ENCODE data around the gene TMEM30B. TPM values are rescaled to one million over a fixed set of nuclear protein-coding genes. Genes with fewer than 3 reads are reported as not detected.

Gene TMEM30B
- total and polyA plus RNA-seq, 7 donors = 0.54 to 21.0 (median 1.4) TPM

DNA sequence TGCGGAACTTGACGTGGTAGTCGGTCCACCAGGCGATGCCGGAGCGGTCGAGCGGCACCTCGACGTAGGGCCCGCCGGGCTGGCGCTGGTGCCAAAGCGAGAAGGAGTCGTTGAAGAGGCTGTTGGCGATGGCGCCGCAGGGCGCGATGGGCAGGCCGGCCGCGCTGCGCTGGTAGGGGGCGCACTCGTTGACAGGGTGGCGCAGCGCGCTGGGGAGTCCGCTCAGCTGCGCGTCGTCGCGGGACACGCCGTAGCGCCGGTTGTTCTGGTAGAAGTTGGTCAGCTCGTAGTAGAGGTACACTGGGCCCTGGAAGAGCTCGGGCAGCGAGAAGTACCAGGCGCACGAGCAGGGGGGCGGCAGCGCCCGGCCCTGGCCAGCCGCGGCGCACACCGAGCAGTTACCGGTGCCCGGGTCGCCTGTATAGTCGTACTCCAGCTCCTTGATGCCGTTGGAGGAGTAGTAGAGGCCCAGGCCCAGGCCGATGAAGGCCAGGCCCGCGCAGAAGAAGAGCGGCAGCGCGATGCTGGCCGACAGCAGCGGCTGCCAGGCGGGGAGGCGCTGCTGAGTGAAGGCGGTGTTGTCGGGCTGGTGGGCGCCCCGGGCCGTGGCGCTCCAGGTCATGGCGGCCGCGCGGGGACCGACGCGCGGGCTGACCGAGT is 482 bp downstream of the TMEM30B start:
- no peaks in the 10 kb centered on the region for H3K36me3 ChIP-seq
- peaks cover 0 to 16% (median 9%) of the 10 kb centered on the region in 4 donors for H3K4me1 ChIP-seq
- no peak for DNase-seq
- H3K27me3 ChIP-seq = peaks cover 10 to 61% (median 24%) of the 10 kb centered on the region in 3 donors
- 1% methylated on average over 81 of the region's 81 CpGs for WGBS, 2 donors
- intact Hi-C loops (cut with DNase I) = no loop called here
- no peaks in the 10 kb centered on the region for H3K9me3 ChIP-seq
- H3K27ac ChIP-seq = peak overlapping the region; percentile 41 to 75 (median 51)
- H3K4me3 ChIP-seq = peak overlapping the region; percentile 22 to 49 (median 44)
- peak in 1 of 4 donors; percentile 18 for TF ChIP-seq POLR2AphosphoS5 (IDR thresholded peaks at IDR 0.05)
- TF ChIP-seq EP300 (IDR thresholded peaks at IDR 0.05) = no peak
- TF ChIP-seq, protein P1, sequence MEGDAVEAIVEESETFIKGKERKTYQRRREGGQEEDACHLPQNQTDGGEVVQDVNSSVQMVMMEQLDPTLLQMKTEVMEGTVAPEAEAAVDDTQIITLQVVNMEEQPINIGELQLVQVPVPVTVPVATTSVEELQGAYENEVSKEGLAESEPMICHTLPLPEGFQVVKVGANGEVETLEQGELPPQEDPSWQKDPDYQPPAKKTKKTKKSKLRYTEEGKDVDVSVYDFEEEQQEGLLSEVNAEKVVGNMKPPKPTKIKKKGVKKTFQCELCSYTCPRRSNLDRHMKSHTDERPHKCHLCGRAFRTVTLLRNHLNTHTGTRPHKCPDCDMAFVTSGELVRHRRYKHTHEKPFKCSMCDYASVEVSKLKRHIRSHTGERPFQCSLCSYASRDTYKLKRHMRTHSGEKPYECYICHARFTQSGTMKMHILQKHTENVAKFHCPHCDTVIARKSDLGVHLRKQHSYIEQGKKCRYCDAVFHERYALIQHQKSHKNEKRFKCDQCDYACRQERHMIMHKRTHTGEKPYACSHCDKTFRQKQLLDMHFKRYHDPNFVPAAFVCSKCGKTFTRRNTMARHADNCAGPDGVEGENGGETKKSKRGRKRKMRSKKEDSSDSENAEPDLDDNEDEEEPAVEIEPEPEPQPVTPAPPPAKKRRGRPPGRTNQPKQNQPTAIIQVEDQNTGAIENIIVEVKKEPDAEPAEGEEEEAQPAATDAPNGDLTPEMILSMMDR (IDR thresholded peaks at IDR 0.05) = peak in 1 of 4 experiments; percentile 2

DNA sequence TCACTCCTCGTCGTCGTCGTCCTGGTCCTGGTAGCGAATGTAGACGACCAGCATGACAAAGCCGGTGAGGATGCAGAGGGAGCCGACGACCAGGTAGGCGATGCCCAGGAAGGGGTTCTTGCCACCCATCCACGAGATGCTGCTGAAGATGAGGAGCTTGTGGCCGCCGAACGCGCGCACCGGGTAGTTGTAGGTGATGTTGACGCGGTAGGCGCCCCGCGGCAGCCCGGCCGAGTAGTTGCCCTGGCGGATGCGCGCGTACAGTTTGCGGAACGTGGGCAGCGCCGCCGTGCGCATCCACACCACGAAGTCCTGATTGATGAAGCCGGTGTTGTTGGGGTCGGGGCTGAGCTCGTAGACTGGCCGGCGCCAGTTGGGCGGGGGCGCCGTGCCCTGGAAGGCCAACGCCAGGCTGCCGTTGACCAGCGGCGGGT is 1.0 kb downstream of the TMEM30B start:
- H3K27ac ChIP-seq = peak overlapping the region; percentile 41 to 75 (median 51)
- peaks cover 0 to 15% (median 9%) of the 10 kb centered on the region in 4 donors for H3K4me1 ChIP-seq
- no peaks in the 10 kb centered on the region for H3K9me3 ChIP-seq
- no peaks in the 10 kb centered on the region for H3K36me3 ChIP-seq
- no peak for DNase-seq
- peaks cover 10 to 63% (median 24%) of the 10 kb centered on the region in 3 donors for H3K27me3 ChIP-seq
- intact Hi-C loops (cut with DNase I) = no loop called here
- WGBS, 2 donors = 7 to 13% methylated on average over 47 of the region's 47 CpGs
- H3K4me3 ChIP-seq = peak overlapping the region; percentile 22 to 49 (median 44)
- TF ChIP-seq, protein P1 (IDR thresholded peaks at IDR 0.05) = peak in 1 of 4 experiments; percentile 13
- TF ChIP-seq POLR2AphosphoS5 (IDR thresholded peaks at IDR 0.05) (no peak), POLR2A (IDR thresholded peaks at IDR 0.05) (no peak), EP300 (IDR thresholded peaks at IDR 0.05) (no peak)

DNA sequence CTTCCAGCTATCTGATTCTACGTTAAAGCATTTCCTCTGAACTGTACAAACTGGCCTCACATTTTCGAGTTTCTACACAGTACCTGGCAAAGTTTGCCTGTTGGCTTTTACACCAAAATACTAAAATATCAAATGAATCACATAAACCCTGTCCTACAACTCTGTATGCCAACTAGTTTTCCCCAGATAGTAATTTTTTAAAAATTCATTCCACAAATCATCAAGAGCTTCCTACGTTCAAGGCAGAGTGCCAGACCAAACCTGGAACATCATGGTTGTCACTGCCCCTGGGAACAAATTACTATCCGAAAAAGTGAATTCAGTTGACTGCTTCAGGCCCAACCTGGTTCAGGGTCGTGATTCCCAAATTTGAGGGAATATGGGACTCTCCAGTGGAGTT is 2.1 kb downstream of the TMEM30B start:
- intact Hi-C loops (cut with DNase I) = no loop called here
- WGBS, 2 donors = 20 to 70% methylated on average over 5 of the region's 5 CpGs
- Histone ChIP-seq H3K4me3 (no peak overlapping the region), H3K4me1 (peaks cover 0 to 15% (median 9%) of the 10 kb centered on the region in 4 donors), H3K36me3 (no peaks in the 10 kb centered on the region), H3K9me3 (no peaks in the 10 kb centered on the region), H3K27ac (no peak overlapping the region), H3K27me3 (peaks cover 10 to 63% (median 24%) of the 10 kb centered on the region in 3 donors)
- no peak for TF ChIP-seq EP300 (IDR thresholded peaks at IDR 0.05)
- no peak for TF ChIP-seq POLR2AphosphoS5 (IDR thresholded peaks at IDR 0.05)
- TF ChIP-seq POLR2A (IDR thresholded peaks at IDR 0.05) = no peak
- TF ChIP-seq, protein P1 (IDR thresholded peaks at IDR 0.05) = no peak
- DNase-seq = no peak

DNA sequence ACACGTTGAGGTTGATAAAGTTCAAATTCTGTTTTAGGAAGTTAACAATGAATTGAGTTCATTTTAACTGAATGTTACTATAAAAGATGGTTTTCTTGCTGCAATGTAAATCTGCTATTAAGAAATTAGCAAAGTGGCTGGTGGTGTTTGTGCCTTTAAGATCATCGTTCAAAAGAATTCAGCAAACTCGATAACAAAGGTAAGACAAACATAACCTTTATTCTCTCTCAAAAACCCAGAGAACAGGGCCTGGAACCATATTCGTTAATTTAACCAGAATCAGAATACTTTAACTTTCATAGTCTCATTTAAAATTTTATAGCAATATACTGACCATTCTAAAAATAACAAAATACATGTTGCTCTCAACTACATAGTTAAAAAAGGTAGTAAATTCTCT is 3.4 kb downstream of the TMEM30B start:
- Histone ChIP-seq H3K4me1 (peaks cover 0 to 15% (median 9%) of the 10 kb centered on the region in 4 donors), H3K27me3 (peaks cover 10 to 56% (median 24%) of the 10 kb centered on the region in 3 donors), H3K9me3 (no peaks in the 10 kb centered on the region), H3K27ac (no peak overlapping the region), H3K36me3 (no peaks in the 10 kb centered on the region), H3K4me3 (no peak overlapping the region)
- no peak for TF ChIP-seq EP300 (IDR thresholded peaks at IDR 0.05)
- no peak for TF ChIP-seq POLR2AphosphoS5 (IDR thresholded peaks at IDR 0.05)
- TF ChIP-seq POLR2A (IDR thresholded peaks at IDR 0.05) = no peak
- TF ChIP-seq, protein P1 (IDR thresholded peaks at IDR 0.05) = no peak
- no peak for DNase-seq
- WGBS, 2 donors = 16 to 68% methylated on average over 4 of the region's 4 CpGs
- intact Hi-C loops (cut with DNase I) = no loop called here
